Body of pancreas (tissue), 4 donors: ENCODE data around the gene CHSY1. TPM values are rescaled to one million over a fixed set of nuclear protein-coding genes. Genes with fewer than 3 reads are reported as not detected.

Source experiments
- ATAC-seq: fragments of 150-250 bp; one replicate; pipeline ENCODE4 v1.9.1; 2016
- DNase-seq, 4 donors: peaks; one replicate each; pipeline ENCODE4 v3.0.0-alpha.2; 2019
- H3K27ac ChIP-seq, 4 donors: fragments of 200-600 bp; sonication (generic); 1 replicate in 3 of 4; 2 replicates in 1 of 4; pipeline versions ENCODE4 v1.5.1 to v1.6.1; 2016 to 2019; ENCODE audit warnings: mild to moderate bottlenecking in 1 of 4, mixed read lengths in 1 of 4, moderate library complexity in 1 of 4
- H3K27me3 ChIP-seq, 2 donors: fragments of 200-600 bp; sonication (generic); one replicate each; pipeline ENCODE4 v1.6.0; 2016; ENCODE audit warnings: mild to moderate bottlenecking in 1 of 2
- H3K36me3 ChIP-seq, 2 donors: fragments of 200-600 bp; sonication (generic); replicated peaks in 1 of 2; 2 replicates each; pipeline ENCODE4 v1.5.1; 2016; ENCODE audit warnings: low read depth in 2 of 2; ENCODE audit not compliant: insufficient read depth in 1 of 2
- H3K4me1 ChIP-seq: fragments of 200-600 bp; sonication (generic); one replicate; pipeline ENCODE4 v1.6.0; 2016
- H3K4me3 ChIP-seq, 2 donors: fragments of 200-600 bp; sonication (generic); 1 replicate in 1 of 2; 2 replicates in 1 of 2; pipeline ENCODE4 v1.5.1; 2016 to 2019
- H3K9me3 ChIP-seq, 3 donors: fragments of 200-600 bp; sonication (generic); 1 replicate in 2 of 3; 2 replicates in 1 of 3; pipeline ENCODE4 v1.5.1; 2016
- POLR2A ChIP-seq, 3 donors: fragments of 450-650 bp; IDR thresholded peaks; one replicate each; pipeline ENCODE4 v1.6.1; 2016; ENCODE audit warnings: antibody characterized with exemption in 3 of 3, mild to moderate bottlenecking in 2 of 3
- WGBS, 2 donors: methylation state at CpG; one replicate each; pipeline ENCODE4 v1.1.5; 2017; 5-methylcytosine and 5-hydroxymethylcytosine counted together
- intact Hi-C: fragments of 100-400 bp; cut with DNase I; formaldehyde crosslinking; loops from one replicate; pipeline ENCODE4 v1.15.1; 2023
- total RNA-seq, 2 donors: library from RNA; depleted of rRNA; stranded (reverse); fragments of >200 nt; gene quantifications; one replicate each; pipeline ENCODE4 v1.1.0, GENCODE V29; 2016
- TF ChIP-seq, protein P1 (sequence below), 7 experiments: fragments of 450-650 bp in 4 of 7; fragments of 200-600 bp in 3 of 7; sonication (generic) in 3 of 7; IDR thresholded peaks; one replicate each; pipeline ENCODE4 v1.5.1; 2016 to 2019; ENCODE audit warnings: antibody characterized with exemption in 7 of 7

CHSY1 gene
- total RNA-seq, 2 donors from 2014 or later: 7.8 to 12.2 TPM

DNA sequence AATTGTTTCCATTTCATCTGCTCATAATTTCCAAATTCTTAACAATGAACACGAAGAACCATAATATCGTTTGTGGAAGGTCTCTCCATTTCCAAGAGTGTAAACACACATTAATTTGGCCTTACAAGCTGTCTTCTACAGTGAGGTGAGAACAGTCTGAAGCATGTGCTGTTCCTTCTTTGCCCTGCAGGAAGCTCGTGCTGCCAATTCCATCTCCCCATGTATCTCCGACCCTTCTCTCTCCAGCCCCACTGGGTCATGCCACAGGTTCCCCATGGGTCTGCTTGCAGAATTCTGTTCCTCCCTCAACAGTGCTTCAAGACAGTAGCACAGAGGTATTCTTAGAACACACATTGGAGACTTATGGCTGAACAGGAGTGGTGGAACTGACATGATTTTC is 70.5 kb downstream of the CHSY1 start:
- no peaks in the 10 kb centered on the region for H3K4me1 ChIP-seq
- H3K27me3 ChIP-seq: no peaks in the 10 kb centered on the region
- H3K9me3 ChIP-seq: no peaks in the 10 kb centered on the region
- TF ChIP-seq POLR2A (IDR thresholded peaks at IDR 0.05): no peak
- TF ChIP-seq, protein P1, sequence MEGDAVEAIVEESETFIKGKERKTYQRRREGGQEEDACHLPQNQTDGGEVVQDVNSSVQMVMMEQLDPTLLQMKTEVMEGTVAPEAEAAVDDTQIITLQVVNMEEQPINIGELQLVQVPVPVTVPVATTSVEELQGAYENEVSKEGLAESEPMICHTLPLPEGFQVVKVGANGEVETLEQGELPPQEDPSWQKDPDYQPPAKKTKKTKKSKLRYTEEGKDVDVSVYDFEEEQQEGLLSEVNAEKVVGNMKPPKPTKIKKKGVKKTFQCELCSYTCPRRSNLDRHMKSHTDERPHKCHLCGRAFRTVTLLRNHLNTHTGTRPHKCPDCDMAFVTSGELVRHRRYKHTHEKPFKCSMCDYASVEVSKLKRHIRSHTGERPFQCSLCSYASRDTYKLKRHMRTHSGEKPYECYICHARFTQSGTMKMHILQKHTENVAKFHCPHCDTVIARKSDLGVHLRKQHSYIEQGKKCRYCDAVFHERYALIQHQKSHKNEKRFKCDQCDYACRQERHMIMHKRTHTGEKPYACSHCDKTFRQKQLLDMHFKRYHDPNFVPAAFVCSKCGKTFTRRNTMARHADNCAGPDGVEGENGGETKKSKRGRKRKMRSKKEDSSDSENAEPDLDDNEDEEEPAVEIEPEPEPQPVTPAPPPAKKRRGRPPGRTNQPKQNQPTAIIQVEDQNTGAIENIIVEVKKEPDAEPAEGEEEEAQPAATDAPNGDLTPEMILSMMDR (IDR thresholded peaks at IDR 0.05): no peak
- no peak overlapping the region for H3K27ac ChIP-seq
- intact Hi-C loops: no loop called here
- DNase-seq: no peak
- 96 to 99% methylated on average over 4 of the region's 4 CpGs for WGBS, 2 donors
- H3K4me3 ChIP-seq: no peak overlapping the region
- peaks cover 0 to 5% of the 10 kb centered on the region in 2 donors for H3K36me3 ChIP-seq
- no peak for ATAC-seq

DNA sequence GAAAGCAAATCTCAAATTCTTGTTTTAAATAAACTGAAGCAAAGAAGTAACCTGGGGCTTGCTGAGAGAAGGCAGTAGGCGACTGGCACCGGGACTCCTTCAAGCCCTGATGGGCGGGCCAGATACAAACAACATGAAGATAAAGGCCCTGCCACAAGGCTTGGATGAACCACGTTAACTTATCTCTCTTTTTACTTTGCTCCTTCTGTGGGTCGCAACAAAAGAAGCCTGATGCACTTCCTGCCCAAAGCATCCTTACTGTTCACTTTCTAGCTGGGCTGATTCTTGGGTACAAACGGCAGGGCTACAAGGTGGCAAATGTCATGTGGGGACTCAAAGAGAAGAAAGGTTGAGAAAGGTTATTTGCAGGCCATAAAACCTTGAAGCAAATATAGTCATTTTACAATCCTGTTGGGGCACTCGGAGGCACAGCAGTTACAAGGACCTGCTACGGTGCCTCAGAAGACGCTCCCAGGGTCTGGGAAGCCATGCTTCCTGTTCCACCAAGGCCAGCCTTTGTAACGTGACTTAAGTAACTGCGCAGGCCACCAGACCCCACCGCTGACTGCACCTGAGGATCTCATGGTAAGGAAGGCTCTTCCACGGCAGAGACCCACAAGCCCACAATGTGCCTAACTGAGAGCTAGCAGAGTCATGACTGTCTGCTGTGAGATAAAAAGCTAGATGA is 71.1 kb downstream of the CHSY1 start:
- DNase-seq: no peak
- intact Hi-C loops: no loop called here
- Histone ChIP-seq H3K36me3 (peaks cover 0 to 5% of the 10 kb centered on the region in 2 donors), H3K4me1 (no peaks in the 10 kb centered on the region), H3K4me3 (no peak overlapping the region), H3K27me3 (no peaks in the 10 kb centered on the region), H3K27ac (no peak overlapping the region), H3K9me3 (no peaks in the 10 kb centered on the region)
- 83 to 94% methylated on average over 13 of the region's 13 CpGs for WGBS, 2 donors
- TF ChIP-seq, protein P1 (IDR thresholded peaks at IDR 0.05): no peak
- no peak for TF ChIP-seq POLR2A (IDR thresholded peaks at IDR 0.05)
- no peak for ATAC-seq

DNA sequence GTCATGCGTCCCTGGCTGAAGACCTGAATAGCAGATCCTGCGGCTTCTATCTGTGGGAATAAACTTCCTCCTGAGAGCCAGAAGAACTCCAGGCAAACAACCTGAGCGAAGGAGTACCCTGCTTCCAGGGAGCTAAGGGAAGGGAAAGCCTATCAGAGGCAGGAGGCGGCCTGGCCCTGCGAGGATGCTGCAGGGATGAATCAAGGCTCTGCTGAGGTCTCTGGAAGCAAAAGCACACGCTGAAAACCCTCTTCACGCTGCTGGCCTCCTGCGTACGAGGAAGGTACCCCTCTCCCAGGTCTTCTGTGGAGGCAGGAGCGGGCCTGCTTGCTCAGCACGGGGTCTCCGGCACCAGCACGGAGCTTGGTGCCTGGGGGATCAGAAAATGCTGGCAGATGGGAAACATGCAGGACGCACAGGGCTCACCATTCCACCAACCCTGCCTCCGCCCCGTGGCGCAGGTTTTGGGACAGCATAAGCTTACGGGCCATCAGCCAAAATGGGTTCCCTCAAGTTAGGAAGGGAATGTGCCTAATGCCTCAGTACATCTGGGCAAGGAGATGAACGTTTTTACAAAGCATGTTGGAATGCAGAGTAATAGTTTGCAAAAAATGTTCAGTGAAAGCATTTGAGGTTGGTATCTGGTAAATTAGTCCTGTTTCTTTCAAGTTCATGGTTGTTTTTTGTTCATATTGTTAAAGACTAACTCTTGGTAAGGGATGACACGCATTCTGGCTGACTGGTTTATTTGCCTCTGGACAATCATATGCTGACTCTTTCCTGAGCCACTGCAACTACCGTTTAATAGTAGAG is 72.3 kb downstream of the CHSY1 start:
- WGBS, 2 donors: 80 to 83% methylated on average over 12 to 21 of the region's 21 CpGs
- no peak for ATAC-seq
- no peak for DNase-seq
- TF ChIP-seq, protein P1 (IDR thresholded peaks at IDR 0.05): no peak
- H3K27ac ChIP-seq: no peak overlapping the region
- intact Hi-C loops: no loop called here
- no peaks in the 10 kb centered on the region for H3K9me3 ChIP-seq
- H3K4me1 ChIP-seq: no peaks in the 10 kb centered on the region
- H3K36me3 ChIP-seq: peaks cover 0 to 5% of the 10 kb centered on the region in 2 donors
- H3K4me3 ChIP-seq: no peak overlapping the region
- no peaks in the 10 kb centered on the region for H3K27me3 ChIP-seq

DNA sequence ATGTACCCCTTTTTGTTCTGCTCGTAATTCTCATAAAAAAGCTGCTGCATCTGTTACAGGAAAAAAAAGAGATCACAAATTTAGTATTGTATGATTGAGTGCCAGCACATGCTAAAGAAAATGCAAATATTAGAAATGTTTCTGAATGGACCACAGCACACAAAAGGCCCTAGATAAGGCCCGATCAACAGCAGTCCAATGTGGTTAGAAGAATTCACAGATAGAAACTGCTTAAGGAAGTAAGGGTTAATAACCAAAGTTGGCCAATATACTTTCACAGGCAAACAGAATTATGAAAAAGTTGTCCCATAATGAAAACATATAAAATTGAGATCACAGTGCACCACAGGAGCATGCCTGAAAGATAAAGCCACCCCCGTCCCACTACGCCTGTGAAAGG is 72.9 kb downstream of the CHSY1 start:
- TF ChIP-seq POLR2A (IDR thresholded peaks at IDR 0.05): no peak
- TF ChIP-seq, protein P1 (IDR thresholded peaks at IDR 0.05): no peak
- no peaks in the 10 kb centered on the region for H3K27me3 ChIP-seq
- DNase-seq (no peak), ATAC-seq (no peak)
- H3K4me3 ChIP-seq: no peak overlapping the region
- WGBS, 2 donors: 89 to 91% methylated on average over 4 of the region's 4 CpGs
- H3K36me3 ChIP-seq: peaks cover 0 to 5% of the 10 kb centered on the region in 2 donors
- intact Hi-C loops: no loop called here
- no peaks in the 10 kb centered on the region for H3K4me1 ChIP-seq
- H3K9me3 ChIP-seq: no peaks in the 10 kb centered on the region
- no peak overlapping the region for H3K27ac ChIP-seq
